Endothelial cell of umbilical vein (primary cell): Measurements from ENCODE around the gene EXD2. TPM values are rescaled to one million over a fixed set of nuclear protein-coding genes. Genes with fewer than 3 reads are reported as not detected.

ENCODE experiments used
- BruUV-seq: library from RNA; stranded (reverse); fragments of 400-500 nt; replicated peaks from 2 replicates; lab custom pipeline; 2021; lab: Mats Ljungman, UMichigan
- CTCF ChIA-PET: fragments of 300-600, 350-600 bp; sonication (Branson Sonifier 250); formaldehyde crosslinking; loops from one replicate; lab custom pipeline; 2021; ENCODE audit warnings: antibody characterized with exemption, inconsistent platforms; lab: Charles Lee
- POLR2A ChIA-PET: fragments of 300-600, 350-600 bp; sonication (Branson Sonifier 250); formaldehyde crosslinking; loops from one replicate; lab custom pipeline; 2021; ENCODE audit warnings: antibody characterized with exemption, inconsistent platforms; lab: Charles Lee
- DNase-seq: peaks from one replicate; pipeline ENCODE4 v3.0.0-alpha.2; 2011; ENCODE audit warnings: low read depth, low spot score
- FAIRE-seq: peaks from 2 replicates; lab custom pipeline; 2011; peaks lifted over from hg19 to GRCh38; lab: Jason Lieb, UNC
- H2AFZ ChIP-seq: 2 replicates; pipeline ENCODE4 v1.6.0; 2012; ENCODE audit warnings: low read depth, low read length, control low read depth, inconsistent platforms
- H3K27ac ChIP-seq: 2 replicates; pipeline ENCODE4 v1.5.1; 2011; ENCODE audit warnings: low read depth, mild to moderate bottlenecking, control low read depth, low read length, moderate library complexity; ENCODE audit not compliant: insufficient read depth
- H3K27me3 ChIP-seq, 2 experiments: 2 replicates each; pipeline versions ENCODE4 v1.6.0 to v1.6.1; 2011; ENCODE audit warnings: low read length in 2 of 2, mixed read lengths in 1 of 2; ENCODE audit not compliant: control insufficient read depth in 2 of 2, insufficient read depth in 2 of 2
- H3K36me3 ChIP-seq, 2 experiments: 2 replicates in 1 of 2; 3 replicates in 1 of 2; pipeline ENCODE4 v1.5.1; 2011; ENCODE audit warnings: low read length in 2 of 2, mild to moderate bottlenecking in 1 of 2, moderate library complexity in 1 of 2; ENCODE audit not compliant: control insufficient read depth in 2 of 2, insufficient read depth in 2 of 2; ENCODE audit errors: extremely low read depth in 1 of 2
- H3K4me1 ChIP-seq: 3 replicates; pipeline ENCODE4 v1.5.1; 2011; ENCODE audit warnings: mild to moderate bottlenecking, low read length; ENCODE audit not compliant: control insufficient read depth, insufficient read depth; ENCODE audit errors: extremely low read depth
- H3K4me2 ChIP-seq: 2 replicates; pipeline ENCODE4 v1.6.1; 2011; ENCODE audit warnings: low read length, control low read depth, mixed read lengths; ENCODE audit not compliant: insufficient read depth
- H3K4me3 ChIP-seq, 3 experiments: fragments of 200-600 bp in 1 of 3; sonication (generic), shearing (Covaris generic) in 1 of 3; replicated peaks in 1 of 3; 2 replicates each; pipeline ENCODE4 v1.5.1; 2011 to 2016; ENCODE audit warnings: control low read depth in 3 of 3, low read length in 3 of 3, mild to moderate bottlenecking in 2 of 3, inconsistent platforms in 1 of 3, low read depth in 1 of 3, moderate library complexity in 1 of 3; ENCODE audit not compliant: insufficient read depth in 1 of 3
- H3K79me2 ChIP-seq: 2 replicates; pipeline ENCODE4 v1.6.0; 2012; ENCODE audit warnings: low read length, inconsistent platforms; ENCODE audit not compliant: control insufficient read depth, insufficient read depth
- H3K9ac ChIP-seq: replicated peaks from 2 replicates; pipeline ENCODE3; 2011; ENCODE audit warnings: low read length, control low read depth; ENCODE audit not compliant: insufficient read depth; ENCODE audit errors: extremely low read depth
- H3K9me1 ChIP-seq: replicated peaks from 3 replicates; pipeline ENCODE4 v1.6.0; 2011; ENCODE audit warnings: mild to moderate bottlenecking, low read length; ENCODE audit not compliant: control insufficient read depth, insufficient read depth; ENCODE audit errors: extremely low read depth
- H3K9me3 ChIP-seq: replicated peaks from 2 replicates; pipeline ENCODE4 v1.5.1; 2012; ENCODE audit warnings: low read length, inconsistent platforms; ENCODE audit not compliant: control insufficient read depth, insufficient read depth
- H4K20me1 ChIP-seq: replicated peaks from 2 replicates; pipeline ENCODE3; 2011; ENCODE audit warnings: mild to moderate bottlenecking, low read length; ENCODE audit not compliant: control insufficient read depth, insufficient read depth; ENCODE audit errors: extremely low read depth
- EZH2 ChIP-seq: IDR thresholded peaks from 2 replicates; pipeline ENCODE4 v1.6.1; 2012; ENCODE audit warnings: borderline replicate concordance, low read depth, mild to moderate bottlenecking, moderate library complexity, low read length, inconsistent platforms; ENCODE audit not compliant: severe bottlenecking
- JUN ChIP-seq: IDR thresholded peaks from 2 replicates; pipeline ENCODE4 v1.6.1; 2011; ENCODE audit warnings: borderline replicate concordance, low read depth; ENCODE audit not compliant: insufficient read length, insufficient read depth
- MYC ChIP-seq: IDR thresholded peaks from one replicate; pipeline ENCODE4 v1.6.1; 2011; ENCODE audit warnings: mild to moderate bottlenecking, low read depth, low read length
- dilution Hi-C: fragments of 300-500 bp; cut with MboI; formaldehyde crosslinking; loops from one replicate; pipeline ENCODE4 v1.15.0; 2019; ENCODE audit warnings: low sequenced_read_pairs; ENCODE audit not compliant: extremely low pct_ligation_motif_present
- intact Hi-C: fragments of 100-400 bp; cut with micrococcal nuclease; formaldehyde crosslinking; loops from one replicate; pipeline ENCODE4 v1.10.0; 2022
- polyA plus RNA-seq, 4 experiments: library from polyadenylated mRNA; depleted of rRNA in 3 of 4; stranded (reverse) in 3 of 4; unstranded in 1 of 4; fragments of >200 nt; gene quantifications; 2 replicates each; pipeline versions ENCODE4 v1.2.1 to v1.2.3, GENCODE V29; 2011 to 2012; ENCODE audit warnings: missing spikeins in 1 of 4
- total RNA-seq: library from RNA; stranded (reverse); gene quantifications from 2 replicates; pipeline ENCODE4 v1.2.3, GENCODE V29; 2021
- TF ChIP-seq, protein P1 (sequence below): IDR thresholded peaks from 2 replicates; pipeline ENCODE4 v1.6.1; 2011; ENCODE audit not compliant: insufficient read depth, insufficient read length
- TF ChIP-seq, protein P2 (sequence below), 2 donors: IDR thresholded peaks; 1 replicate in 1 of 2; 2 replicates in 1 of 2; pipeline ENCODE4 v1.5.1; 2011; ENCODE audit warnings: low read length in 2 of 2, mild to moderate bottlenecking in 2 of 2, moderate library complexity in 2 of 2, control low read depth in 1 of 2, inconsistent platforms in 1 of 2, low read depth in 1 of 2; ENCODE audit not compliant: insufficient read depth in 1 of 2; ENCODE audit errors: extremely low read depth in 1 of 2

The EXD2 gene
- total and polyA plus RNA-seq, 2 donors (not counting 3 experiments of a cell fraction or from before 2014, with no cell fraction given), result 11.6 to 22.6 TPM

DNA sequence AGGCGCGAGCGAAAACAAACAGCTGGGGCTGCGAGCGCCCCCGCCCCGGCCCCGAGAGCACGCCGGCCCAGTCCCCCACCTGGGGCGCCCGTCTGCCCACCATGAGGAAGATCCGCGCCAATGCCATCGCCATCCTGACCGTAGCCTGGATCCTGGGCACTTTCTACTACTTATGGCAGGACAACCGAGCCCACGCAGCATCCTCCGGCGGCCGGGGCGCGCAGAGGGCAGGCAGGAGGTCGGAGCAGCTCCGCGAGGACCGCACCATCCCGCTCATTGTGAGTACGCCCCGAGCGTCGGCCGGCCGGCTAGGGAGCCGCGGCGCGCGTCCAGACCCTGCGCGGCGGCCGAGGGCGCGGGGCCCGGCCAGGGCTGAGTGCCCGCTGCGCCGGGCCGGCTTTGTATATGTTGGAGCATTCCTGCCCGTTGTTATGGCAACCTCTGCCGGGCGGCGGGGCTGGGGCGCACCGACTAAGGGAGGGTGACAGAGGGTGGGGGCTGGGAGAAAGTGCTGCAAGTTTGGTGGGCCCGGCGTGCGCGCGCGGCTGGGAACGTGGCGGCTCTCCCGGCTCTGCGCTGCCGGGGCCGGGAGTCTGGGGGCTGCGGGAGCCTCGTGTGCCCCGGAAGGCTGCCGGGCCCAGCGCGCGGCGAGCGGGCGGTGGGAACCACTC lies 69.0 kb downstream of the EXD2 start:
- peaks cover 12% of the 10 kb centered on the region for H3K4me1 ChIP-seq
- H3K36me3 ChIP-seq, result no peaks in the 10 kb centered on the region
- no peaks in the 10 kb centered on the region for H3K79me2 ChIP-seq
- H4K20me1 ChIP-seq, result no peaks in the 10 kb centered on the region
- POLR2A ChIA-PET, result no interaction called here
- peak overlapping the region; percentile 85 for H2AFZ ChIP-seq
- CTCF ChIA-PET, result interaction anchor here (0.5 to 2.0 kb wide), 9 partner anchors 10 to 125 kb away, joined by 3 to 11 read pairs (median 3); no protein-coding TSS in a partner anchor
- BruUV-seq, result no TSS peak
- H3K9me1 ChIP-seq, result no peaks in the 10 kb centered on the region
- H3K4me3 ChIP-seq, result peak overlapping the region; percentile 38 to 45 (median 39)
- no peak overlapping the region for H3K27ac ChIP-seq
- dilution Hi-C loops (no loop called here), intact Hi-C loops (loop anchor here (5.0 kb wide), 1 partner anchor 202 kb away; no protein-coding TSS in a partner anchor)
- DNase-seq, result peak; percentile 24
- FAIRE-seq, result no peak
- H3K9ac ChIP-seq, result no peak overlapping the region
- H3K4me2 ChIP-seq, result peak overlapping the region; percentile 77
- TF ChIP-seq, protein P1, sequence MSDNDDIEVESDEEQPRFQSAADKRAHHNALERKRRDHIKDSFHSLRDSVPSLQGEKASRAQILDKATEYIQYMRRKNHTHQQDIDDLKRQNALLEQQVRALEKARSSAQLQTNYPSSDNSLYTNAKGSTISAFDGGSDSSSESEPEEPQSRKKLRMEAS, result no peak
- TF ChIP-seq EZH2 (peak; percentile 31), JUN (no peak)
- peaks cover 25 to 30% of the 10 kb centered on the region in 2 experiments for H3K27me3 ChIP-seq
- no peaks in the 10 kb centered on the region for H3K9me3 ChIP-seq

DNA sequence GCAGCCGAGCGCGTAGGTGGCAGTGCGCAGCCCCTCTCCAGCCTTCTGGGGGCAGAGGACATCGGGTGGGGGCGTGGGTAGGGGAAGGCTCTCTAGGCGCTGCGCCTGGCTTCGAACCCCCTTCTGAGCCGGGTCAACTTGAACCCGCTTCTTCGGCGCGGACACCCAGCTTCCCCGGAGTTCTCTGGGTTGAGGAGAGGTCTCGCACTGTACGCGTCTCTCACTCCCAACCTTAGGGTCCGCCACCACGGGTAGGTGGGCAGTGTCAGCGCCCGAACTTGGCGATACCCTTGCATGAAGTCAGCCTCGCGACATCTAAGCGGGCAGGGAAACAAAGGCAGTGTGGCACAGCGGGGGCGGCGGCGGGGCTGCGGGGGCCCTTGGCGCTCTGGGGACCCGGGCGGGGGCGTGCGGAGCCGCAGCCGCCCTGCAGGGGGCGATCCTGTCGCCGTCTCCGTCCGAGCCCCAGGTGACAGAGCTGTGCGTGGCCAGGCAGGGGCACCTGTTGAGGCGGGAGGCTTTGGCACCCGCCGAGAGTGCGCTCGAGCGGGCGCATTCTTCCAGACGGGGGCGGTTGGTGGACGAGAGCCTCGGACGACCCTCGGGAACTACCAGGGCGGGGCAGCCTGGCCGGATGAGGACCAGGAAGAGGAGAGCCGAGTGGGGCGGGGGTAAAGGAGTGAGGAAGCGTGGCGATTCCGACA lies 69.7 kb downstream of the EXD2 start:
- dilution Hi-C loops (no loop called here), intact Hi-C loops (loop anchor here (1.0 to 5.0 kb wide), 2 partner anchors 85 to 201 kb away; no protein-coding TSS in a partner anchor)
- H3K36me3 ChIP-seq, result no peaks in the 10 kb centered on the region
- peak overlapping the region; percentile 52 for H2AFZ ChIP-seq
- no peaks in the 10 kb centered on the region for H3K9me1 ChIP-seq
- FAIRE-seq (peak; percentile 31), DNase-seq (no peak)
- peak overlapping the region; percentile 77 for H3K4me2 ChIP-seq
- H3K27ac ChIP-seq, result no peak overlapping the region
- no peaks in the 10 kb centered on the region for H4K20me1 ChIP-seq
- ChIA-PET CTCF (interaction anchor here (0.6 to 3.2 kb wide), 15 partner anchors 8 to 353 kb away, joined by 3 to 13 read pairs (median 4); no protein-coding TSS in a partner anchor), POLR2A (interaction anchor here (0.6 kb wide), 1 partner anchor 204 kb away, joined by 5 read pairs; no protein-coding TSS in a partner anchor)
- H3K27me3 ChIP-seq, result peaks cover 28 to 30% of the 10 kb centered on the region in 2 experiments
- H3K79me2 ChIP-seq, result no peaks in the 10 kb centered on the region
- H3K4me3 ChIP-seq, result peak overlapping the region; percentile 38 to 45 (median 39)
- no peaks in the 10 kb centered on the region for H3K9me3 ChIP-seq
- BruUV-seq, result no TSS peak
- H3K9ac ChIP-seq, result no peak overlapping the region
- H3K4me1 ChIP-seq, result peaks cover 12% of the 10 kb centered on the region
- TF ChIP-seq, protein P2, sequence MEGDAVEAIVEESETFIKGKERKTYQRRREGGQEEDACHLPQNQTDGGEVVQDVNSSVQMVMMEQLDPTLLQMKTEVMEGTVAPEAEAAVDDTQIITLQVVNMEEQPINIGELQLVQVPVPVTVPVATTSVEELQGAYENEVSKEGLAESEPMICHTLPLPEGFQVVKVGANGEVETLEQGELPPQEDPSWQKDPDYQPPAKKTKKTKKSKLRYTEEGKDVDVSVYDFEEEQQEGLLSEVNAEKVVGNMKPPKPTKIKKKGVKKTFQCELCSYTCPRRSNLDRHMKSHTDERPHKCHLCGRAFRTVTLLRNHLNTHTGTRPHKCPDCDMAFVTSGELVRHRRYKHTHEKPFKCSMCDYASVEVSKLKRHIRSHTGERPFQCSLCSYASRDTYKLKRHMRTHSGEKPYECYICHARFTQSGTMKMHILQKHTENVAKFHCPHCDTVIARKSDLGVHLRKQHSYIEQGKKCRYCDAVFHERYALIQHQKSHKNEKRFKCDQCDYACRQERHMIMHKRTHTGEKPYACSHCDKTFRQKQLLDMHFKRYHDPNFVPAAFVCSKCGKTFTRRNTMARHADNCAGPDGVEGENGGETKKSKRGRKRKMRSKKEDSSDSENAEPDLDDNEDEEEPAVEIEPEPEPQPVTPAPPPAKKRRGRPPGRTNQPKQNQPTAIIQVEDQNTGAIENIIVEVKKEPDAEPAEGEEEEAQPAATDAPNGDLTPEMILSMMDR (IDR thresholded peaks at IDR 0.05; ENCODE audit: extremely low read depth in 1 of 2, insufficient read depth in 1 of 2, low read depth in 1 of 2, low read length in 2 of 2), result peak; percentile 47 to 72
- TF ChIP-seq MYC (no peak), EZH2 (peak; percentile 68)
- TF ChIP-seq, protein P1, result no peak
